Stimulated activated CD8-positive, alpha-beta memory T cell treated with anti-CD3 and anti-CD28 coated beads, Interleukin-4, amount 100 ng/mL, for 24 hours (primary cell): ENCODE measurements around the gene ANOS1.

Source experiments
- DNase-seq: peaks from one replicate; pipeline ENCODE4 v3.0.0-alpha.2; 2020; ENCODE audit warnings: low read depth

The ANOS1 gene

DNA sequence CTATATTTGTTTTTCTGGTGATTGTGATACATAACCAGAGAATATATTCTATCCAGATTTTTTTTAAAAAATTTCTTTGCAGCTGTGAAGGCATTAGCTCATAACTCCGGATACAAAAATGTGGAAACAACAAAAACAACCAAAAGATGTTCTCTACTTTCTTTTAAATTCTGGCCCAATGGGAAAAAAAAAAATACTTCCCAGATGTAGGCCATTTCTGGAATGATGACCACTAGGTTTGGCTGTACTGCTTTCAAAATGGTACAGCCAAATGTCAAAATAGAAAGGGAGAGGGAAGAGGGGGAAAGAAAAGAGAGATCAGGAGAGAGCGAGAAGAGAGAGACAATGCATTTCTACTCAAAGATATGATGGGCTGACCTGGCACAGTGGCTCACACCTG, 14.6 kb downstream of the ANOS1 start:
- no peak for DNase-seq

DNA sequence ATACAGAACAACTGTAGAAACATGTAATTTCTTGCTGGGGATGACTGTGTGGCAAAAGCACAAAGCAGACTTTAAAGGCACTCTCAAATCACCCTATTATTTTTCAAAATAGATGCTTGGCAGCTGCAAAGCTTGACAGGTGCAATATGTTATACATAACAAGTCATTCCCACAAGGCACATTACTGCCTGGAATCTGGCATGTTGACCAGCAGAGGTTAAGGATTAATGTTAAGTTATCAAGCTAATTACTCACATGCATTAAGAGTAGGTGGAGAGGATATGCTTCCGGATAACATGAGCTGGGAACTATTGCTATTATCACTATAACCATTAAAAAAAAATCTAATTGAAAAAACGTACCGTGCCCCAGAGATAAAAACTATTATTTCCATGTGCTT, 17.8 kb downstream of the ANOS1 start:
- no peak for DNase-seq

DNA sequence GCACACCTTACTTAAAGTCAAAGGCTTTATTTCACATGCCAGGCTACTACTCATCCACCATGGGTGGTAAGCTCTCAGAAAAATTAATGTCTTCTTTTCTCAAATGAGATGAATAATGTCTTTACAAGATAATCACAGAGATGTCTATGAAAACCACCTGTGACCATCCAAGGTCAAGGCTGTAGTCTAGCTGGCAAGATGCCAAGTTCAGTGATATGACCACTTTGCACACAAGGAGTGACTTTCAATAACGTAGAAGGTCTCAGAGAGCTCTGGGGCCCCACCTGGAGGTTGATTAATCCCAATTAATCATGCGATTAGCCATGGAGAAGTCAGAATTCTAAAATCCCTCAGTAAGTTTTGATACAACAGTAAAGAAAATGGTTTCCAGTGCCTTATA, 20.5 kb downstream of the ANOS1 start:
- no peak for DNase-seq

DNA sequence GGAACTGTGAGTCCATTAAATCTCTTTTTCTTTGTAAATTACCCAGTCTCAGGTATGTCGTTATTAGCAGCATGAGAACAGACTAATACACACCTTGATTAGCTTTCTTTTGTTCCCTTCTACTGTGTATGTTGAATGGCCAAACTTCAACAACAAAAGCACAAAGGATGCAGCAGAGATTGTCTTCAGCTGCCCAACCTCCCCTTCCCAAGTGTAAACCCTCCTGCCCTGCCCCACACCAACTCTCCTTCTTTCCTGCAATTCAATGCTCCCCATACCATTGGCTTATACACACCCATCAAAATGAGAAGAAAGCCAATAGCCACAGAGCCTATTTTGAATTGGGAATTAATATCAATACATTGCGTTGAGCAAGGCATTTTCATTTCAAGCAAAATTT, 27.8 kb downstream of the ANOS1 start:
- DNase-seq: no peak

DNA sequence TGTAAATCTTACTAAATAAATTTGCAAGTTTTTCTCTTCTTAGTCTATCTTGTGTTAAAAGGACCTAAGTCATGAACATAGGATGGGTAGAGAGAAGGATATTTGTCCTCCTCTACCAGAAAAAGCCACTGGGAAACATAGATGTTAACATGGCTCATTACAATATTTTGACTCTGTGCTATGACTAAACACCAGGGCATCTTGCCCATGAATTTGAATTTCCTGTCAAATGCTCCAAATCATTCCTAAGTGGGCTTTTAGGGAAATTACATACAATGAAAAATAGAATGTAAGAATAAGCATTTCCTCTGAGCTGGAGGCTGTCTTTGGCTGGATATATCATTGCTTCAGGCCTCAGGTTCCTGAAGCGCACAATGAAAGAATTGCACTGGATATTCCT, 39.1 kb downstream of the ANOS1 start:
- no peak for DNase-seq

DNA sequence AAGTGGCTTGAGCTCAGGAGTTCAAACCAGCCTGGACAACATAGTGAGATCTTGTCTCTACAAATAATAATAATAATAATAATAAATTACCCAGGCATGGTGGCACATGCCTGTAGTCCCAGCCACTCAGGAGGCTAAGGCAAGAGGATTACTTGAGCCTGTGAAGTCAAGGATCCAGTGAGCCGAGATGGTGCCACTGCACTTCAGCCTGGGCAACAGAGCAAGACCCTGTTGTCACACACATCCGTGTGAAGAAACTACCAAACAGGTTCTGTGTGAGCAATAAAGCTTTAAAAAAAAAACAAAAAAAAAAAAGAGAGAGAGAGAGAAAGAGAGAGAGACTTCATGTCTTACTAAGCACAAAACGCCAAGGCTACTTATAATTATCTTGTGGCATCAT, 42.5 kb downstream of the ANOS1 start:
- no peak for DNase-seq

DNA sequence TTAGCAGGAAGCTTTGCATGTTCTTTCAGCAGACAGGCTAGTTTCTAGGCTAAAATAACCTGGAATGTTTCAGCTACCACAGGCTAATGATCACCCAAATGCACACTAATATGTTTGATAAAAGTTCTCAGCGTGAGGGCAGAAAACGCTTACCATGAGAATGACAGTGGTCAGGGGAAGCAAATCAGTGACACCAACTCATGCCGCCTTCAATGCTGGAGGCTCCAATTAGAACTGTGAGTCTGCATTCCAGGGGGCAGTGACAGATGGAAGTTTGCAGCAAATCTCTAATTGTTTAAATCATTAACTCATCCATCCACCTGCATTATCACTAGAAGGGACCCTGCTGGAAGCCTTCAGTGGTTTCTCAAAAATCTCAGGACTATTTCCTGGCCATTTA, 43.2 kb downstream of the ANOS1 start:
- DNase-seq: no peak

DNA sequence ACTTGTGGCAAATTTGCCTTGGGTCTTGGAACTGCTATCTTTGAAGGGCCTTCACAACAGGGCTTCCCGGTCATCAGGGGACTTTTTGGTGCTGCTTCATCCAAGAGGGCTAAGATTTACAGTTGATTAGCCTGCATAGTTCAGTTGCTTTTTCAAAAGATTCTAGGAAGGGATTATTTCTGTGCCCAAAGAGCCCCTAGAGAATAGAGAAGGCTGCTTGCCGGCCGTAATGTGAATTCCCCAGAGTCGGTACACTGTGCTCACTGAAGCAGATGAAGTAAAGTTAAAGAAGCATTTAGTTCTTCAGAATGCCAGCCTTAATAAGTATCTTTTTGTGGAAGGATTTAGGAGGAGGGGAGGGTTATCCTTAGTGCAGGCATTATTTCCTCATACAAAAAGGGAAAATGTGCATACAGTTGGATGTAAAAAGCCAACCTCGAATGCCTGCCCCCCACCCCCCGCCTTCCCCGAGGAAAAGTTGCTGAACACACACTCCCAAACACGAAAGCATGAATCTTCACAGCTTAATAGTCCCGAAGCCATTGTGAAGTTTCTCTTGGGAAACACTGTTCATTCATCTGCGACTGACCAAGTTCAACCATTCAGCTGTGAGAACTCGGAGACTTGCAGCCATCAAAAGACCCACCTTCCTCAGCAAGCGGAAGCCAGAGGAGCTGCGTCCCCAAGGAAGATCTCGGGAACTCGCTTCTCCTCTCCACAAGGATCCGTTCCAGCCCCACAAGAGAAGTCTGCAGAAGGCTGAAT, 47.6 kb downstream of the ANOS1 start:
- DNase-seq: no peak

DNA sequence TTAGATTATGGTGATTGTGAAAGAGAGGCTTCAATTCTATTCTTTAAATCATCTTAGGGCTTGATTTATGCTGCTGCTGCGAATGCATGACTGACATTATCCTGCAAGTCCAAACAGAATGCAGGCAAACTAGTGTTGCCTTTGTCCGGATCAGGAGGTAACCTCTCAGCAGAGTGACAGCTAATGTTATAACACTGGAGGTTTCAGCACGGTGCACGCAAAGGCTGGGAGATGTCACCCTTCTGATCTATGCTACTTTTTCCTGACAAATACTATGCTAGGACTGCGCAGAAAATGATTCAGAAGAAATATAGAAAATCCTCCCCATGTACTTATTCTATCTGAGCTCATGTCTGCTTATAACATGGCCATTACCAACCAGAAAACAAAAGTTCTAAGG, 48.2 kb downstream of the ANOS1 start:
- DNase-seq: no peak

DNA sequence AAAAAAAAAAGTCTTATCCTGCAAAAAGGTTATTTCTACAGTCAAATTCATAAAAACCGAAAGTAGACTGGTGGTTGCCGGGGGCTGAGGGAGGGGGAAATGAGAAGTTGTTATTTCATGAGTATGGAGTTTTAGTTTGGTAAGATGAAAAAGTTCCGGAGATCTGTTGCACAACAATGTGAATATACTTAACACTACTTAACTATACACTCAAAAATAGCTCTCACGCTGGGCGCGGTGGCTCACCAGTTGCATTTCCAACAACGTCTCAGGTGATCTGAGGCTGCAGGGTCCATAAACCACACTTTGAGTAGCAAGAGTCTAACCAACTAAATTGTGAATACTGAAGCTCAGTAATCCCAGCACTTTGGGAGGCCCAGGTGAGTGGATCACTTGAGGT, 52.4 kb downstream of the ANOS1 start:
- no peak for DNase-seq

DNA sequence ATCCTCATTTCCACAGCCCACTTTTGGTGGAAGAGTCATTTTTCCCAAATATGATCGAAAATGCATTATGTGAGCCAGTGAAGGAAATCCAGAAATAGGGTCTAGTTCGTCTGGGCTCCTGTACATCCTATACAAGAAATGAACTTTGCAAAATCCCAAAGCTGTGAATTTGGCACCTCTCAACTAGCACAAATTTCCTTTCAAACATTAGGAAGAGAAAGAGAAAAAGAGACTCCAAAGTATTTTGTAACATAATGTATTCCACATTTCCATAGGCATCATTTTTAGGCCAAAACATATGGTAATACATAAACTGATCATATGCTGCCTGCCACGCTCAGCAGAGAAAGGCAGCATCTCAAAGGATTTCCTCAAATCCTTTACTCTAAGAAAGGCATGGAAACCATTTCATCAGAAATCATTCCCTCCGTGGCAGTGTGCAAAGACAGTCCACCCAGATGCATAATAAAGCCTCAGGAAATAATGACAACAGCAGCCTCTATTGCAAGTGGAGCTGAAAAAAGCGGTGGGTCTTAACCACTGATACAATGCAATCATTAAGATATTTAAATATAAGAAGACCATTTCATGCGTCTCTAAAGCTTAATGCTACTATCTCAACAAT, 56.8 kb downstream of the ANOS1 start:
- no peak for DNase-seq

DNA sequence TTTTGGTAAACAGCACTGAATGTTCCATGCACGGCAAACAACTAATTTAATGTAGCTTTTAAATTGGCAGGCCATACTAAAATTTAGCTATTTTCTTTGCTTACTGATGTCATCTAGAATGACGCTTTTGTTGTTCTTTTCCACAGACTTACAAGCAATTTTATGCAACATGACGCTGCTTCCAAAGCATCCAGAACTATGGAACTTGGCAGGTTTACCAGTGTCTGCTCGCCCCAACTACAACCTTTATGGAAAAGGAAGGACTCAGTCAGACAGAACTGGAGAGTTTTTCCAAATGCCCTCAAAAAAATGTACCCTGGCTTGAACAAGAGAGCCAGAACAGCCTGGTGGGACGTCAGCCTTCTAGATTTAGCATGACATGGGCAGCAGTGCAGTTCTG, 58.7 kb downstream of the ANOS1 start:
- DNase-seq: no peak

DNA sequence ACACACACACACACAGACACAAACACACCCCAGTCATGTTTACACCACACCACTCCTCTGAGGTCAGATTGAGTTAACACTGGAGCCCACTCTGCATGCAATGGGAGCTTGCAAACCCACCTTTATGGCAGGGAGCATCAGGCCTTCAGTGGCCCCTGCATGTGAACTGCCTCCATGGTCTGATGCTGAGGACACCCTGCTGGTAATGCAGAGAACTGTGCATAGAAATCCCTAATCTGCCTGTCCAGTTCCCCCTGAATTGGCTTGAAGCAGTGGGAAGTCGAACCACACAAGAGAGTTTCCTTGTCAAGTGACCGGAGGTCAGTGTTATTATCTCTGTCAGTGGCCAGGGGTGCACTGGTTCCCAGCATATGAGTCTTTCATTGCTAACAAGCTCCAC, 59.8 kb downstream of the ANOS1 start:
- no peak for DNase-seq

DNA sequence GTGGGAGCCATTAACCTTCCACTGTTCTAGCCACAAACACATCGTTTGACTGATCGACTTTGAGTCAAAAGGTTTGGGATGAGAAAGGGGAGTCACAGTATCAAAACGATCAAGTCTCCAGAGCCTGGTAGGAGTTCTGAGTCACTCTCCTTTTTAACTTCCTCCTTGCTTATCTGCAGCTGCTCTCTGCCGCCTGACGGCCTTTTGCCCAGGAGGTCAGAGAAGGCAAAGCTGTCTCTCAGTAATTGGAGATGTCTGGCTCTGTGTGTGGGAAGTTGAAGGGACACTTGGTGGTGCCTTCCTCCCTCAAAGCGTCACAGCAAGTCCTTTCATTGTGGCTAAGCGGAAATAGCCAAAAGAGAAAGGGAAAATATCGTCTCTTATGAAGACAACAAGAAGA, 63.1 kb downstream of the ANOS1 start:
- no peak for DNase-seq

DNA sequence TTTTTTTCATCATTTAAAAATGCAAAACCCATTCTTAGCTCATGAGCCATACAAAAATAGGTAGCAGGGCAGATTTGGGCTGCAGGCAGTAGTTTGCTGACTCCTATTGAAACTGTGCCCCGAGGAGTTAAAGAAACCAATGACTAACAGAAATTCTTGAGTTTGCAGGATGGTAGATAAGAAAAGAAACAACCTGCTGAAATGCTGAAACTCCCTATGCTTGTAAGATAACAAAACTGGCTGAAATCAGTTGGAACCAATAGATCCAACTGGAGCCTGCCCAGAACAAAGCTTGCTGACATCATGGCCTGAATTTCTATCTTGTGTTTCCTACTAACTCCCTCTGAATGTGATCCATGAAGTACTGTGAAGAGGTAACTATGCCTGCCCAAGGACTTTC, 68.6 kb downstream of the ANOS1 start:
- no peak for DNase-seq

DNA sequence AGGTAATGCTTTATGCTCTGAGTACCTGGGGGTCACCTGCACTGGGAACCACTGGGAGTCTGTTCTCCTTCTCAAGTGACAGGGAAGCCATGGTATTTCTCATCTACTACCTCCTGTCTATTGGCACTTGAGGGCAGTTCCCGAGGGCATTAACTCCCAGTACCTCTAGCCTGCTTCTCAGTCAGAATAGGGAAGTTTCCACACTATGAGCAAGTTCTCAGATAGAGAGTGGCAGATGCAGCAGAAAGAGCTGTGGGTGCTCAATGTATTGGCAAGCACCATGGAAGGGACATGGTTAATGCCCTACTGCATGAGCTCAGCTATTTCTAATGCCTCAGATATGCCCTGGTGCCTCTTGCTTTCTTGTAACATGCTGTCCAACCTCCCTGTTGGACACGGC, 74.1 kb downstream of the ANOS1 start:
- DNase-seq: no peak

DNA sequence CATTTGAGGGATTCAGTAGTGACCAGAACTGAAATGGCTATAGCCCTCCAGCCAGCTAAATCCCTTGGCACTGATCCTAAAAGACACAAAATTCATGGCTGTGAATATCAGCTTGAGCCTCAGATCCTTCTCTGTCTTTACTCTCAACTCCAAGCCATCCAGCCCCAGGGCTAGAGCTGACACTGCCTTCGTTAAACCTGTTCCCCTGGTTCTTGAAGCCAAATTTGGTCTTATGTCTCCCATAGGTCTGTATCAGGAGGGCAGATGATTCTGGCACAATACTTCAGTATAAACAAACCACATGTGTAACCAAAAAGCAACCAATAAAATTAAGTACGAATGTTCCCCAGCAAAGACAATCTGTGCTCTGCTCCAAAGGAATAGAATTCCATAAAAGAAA, 78.0 kb downstream of the ANOS1 start:
- DNase-seq: no peak

DNA sequence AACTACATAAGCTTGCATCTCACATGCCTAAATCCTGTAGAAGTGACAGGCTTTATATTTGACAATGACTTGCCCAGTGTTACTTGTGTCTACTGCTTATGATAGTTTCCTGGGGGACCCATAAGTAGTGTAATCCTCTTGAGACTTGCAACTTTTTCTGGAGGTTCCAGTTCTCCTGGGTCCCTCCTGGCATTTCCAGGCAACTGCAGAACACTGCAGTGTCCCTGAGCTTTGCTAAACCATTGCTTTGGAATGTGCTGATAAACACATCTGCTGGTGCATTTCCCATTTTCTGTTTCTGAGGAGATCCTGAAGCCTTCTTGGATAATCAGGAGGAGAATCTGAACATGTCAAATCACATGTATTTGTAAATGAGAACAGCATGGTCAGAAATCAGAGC, 82.0 kb downstream of the ANOS1 start:
- DNase-seq: no peak

DNA sequence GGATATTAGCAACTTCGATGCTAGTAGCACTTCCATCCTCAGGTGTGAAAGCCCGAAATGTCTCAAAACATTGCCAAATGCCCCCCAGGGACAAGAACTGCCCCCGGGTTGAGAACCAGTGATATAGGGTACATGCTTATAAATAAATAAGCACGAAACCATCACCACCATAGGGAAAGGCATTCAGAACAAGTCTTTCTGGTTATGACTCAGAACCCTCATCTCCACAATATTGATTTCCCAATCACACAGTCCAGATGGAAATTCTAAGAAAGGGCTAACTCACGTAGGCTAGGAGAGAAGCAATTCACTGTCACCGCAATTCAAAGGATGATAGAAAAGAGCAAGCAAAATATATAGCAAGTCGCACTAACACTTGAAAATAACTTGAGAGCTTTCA, 84.8 kb downstream of the ANOS1 start:
- no peak for DNase-seq

DNA sequence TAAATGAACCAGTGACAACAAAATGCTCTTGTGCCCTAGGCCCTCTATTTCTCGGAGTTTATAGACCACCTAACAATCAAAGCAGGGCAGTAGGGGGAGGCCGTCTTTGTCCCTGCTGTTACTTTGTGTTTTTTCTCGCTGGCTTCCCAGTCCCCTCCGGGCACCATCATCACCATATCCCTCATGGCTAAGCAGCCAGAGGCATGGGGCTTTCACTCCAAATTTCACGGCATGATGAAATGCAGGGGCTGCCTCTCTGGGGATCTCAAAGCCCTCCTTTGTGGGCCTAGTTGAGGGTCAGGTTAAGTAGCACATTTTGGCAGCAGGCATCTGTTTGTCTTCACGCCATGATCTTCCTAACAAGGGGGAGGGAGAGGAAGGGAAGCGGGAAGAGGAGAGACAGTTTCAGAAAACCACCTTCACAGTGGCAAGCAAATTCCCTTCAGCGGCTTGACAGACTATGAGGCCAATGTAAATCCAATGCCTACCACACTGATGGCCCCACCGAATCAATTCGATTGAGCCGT, 91.9 kb downstream of the ANOS1 start:
- DNase-seq: no peak

DNA sequence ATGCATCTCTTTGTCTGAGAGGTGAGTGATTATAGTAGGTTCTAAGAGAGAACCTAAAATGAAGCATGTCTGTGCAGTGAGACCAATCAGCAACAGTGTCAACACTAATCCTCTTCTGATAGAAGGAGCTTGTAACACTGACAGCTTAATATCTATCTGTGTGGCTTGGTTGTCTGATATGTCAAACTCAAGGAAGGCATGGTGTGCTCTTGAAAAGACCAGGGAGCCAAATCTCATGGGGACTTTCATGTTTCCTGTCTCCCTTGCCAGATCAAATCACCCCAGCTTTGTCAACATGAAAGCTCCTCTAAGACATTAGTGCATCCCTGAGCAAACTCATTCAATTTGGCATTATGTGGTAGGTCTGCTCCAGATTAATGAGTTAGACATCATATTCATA, 95.4 kb downstream of the ANOS1 start:
- DNase-seq: no peak

DNA sequence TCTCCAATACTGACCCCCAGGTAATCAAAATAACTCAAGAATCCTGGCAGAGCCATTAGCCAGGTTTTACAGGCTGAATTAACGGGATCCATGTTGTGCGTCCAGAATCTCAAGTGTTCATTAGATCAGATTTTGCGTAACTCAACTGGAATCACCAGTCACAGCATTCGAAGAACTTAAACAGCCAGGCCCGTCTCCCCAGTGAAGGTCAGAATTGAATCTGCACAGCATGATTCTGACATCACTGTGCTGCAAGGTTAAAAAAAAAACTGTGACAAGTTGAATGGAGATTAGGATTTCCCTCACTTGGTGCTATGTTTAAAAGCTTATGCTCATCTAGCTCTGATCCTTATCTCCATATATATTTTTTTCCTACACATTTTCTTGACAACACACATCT, 96.1 kb downstream of the ANOS1 start:
- DNase-seq: no peak

DNA sequence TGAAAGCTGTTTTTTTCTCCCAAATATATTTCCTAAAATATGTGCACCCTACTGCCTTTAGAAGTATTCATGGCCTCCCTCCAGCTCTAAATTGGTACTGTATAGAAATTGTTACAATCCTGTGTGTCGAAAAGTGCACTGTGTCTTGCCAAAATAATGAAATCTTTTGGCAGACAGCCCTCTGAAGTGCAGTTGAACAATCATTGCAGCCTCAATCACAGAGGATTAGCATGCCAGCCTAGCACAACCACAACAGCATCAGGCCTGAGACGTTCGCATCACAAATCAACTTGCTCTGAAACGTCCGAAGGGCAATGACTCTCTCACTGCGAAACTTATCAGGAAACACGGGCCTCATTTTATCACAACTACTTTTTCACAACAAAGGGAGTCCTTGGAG, 99.0 kb downstream of the ANOS1 start:
- no peak for DNase-seq

DNA sequence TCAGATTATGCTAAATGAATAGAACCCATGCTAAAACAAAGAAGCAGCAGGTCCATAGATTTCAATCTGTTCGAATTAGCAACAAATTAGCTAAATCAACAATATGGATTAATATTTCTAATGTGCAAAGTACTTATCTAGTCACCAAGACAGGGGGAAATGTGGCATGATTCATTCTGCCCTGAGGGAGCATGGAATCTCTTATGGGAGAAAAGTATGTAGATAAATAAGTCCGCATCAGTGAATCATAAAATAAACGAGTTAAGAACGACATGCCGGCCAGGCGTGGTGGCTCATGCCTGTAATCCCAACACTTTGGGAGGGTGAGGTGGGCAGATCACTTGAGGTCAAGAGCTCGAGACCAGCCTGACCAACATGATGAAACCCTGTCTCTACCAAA, 102.1 kb downstream of the ANOS1 start:
- DNase-seq: no peak
